ENCODE data around the gene PPT1.

- TF ChIP-seq ATF2 (CRISPR knock-in tag; IDR thresholded peaks at IDR 0.05): no peak
- no peak for TF ChIP-seq CTCF (CRISPR knock-in tag; IDR thresholded peaks at IDR 0.05)
Observed at GRCh38 chr1:40058097-40058452, 39.0 kb downstream of the PPT1 start.
